K562 (cell line): ENCODE results near the gene AIF1. TPM values are rescaled to one million over a fixed set of nuclear protein-coding genes. Genes with fewer than 3 reads are reported as not detected.

ENCODE experiments used
- ATAC-seq: fragments of 200-7000 bp; cut with Tn5 transposase; 3 replicates; pipeline ENCODE4 v1.9.1; 2020; ENCODE audit warnings: moderate library complexity
- BruUV-seq: library from RNA; stranded (reverse); fragments of 400-500 nt; replicated peaks from 2 replicates; lab custom pipeline; 2021; lab: Mats Ljungman, UMichigan
- CTCF ChIA-PET: fragments of 300-600 bp; formaldehyde crosslinking; extraction: SDS; loops from one replicate; lab custom pipeline; 2021; ENCODE audit warnings: low intra/inter-chr PET ratio; lab: Yijun Ruan, JAX
- POLR2A ChIA-PET: fragments of 300-600, 350-650 bp; sonication (Branson Sonifier 250); formaldehyde crosslinking; extraction: SDS; loops from one replicate; lab custom pipeline; 2021; ENCODE audit warnings: antibody characterized with exemption, inconsistent platforms; lab: Yijun Ruan, JAX
- DNase-seq, 4 experiments: peaks; one replicate each; pipeline versions ENCODE4 v3.0.0 to v3.0.0-alpha.2; 2011 to 2018; ENCODE audit warnings: low spot score in 3 of 4, mixed read lengths in 3 of 4; ENCODE audit errors: extremely low read depth in 1 of 4
- FAIRE-seq: peaks from 2 replicates; lab custom pipeline; 2011; peaks lifted over from hg19 to GRCh38; lab: Jason Lieb, UNC
- H2AFZ ChIP-seq: 2 replicates; pipeline ENCODE4 v1.6.0; 2011; ENCODE audit warnings: low read depth, low read length, control low read depth, inconsistent platforms
- H3K27ac ChIP-seq: fragments of 200-600 bp; 3 replicates; pipeline ENCODE4 v1.8.0; 2011; ENCODE audit warnings: low read depth, mild to moderate bottlenecking, control low read depth, inconsistent platforms, low read length, moderate library complexity, mixed read lengths; ENCODE audit errors: extremely low read depth
- H3K27me3 ChIP-seq, 2 experiments: fragments of 300-600 bp in 1 of 2; 2 replicates in 1 of 2; 3 replicates in 1 of 2; pipeline versions ENCODE4 v1.6.0 to v1.8.0; 2011; ENCODE audit warnings: inconsistent platforms in 2 of 2, low read length in 2 of 2, mild to moderate bottlenecking in 1 of 2, mixed read lengths in 1 of 2, moderate library complexity in 1 of 2; ENCODE audit not compliant: control insufficient read depth in 2 of 2, insufficient read depth in 2 of 2
- H3K36me3 ChIP-seq: fragments of 300-600 bp; 3 replicates; pipeline ENCODE4 v1.8.0; 2011; ENCODE audit warnings: mild to moderate bottlenecking, low read length, inconsistent platforms; ENCODE audit not compliant: control insufficient read depth, insufficient read depth
- H3K4me1 ChIP-seq, 2 experiments: fragments of 200-600 bp in 1 of 2; replicated peaks in 1 of 2; 2 replicates in 1 of 2; 3 replicates in 1 of 2; pipeline versions ENCODE4 v1.5.1 to v1.8.0; 2011; ENCODE audit warnings: inconsistent platforms in 2 of 2, low read length in 2 of 2, mild to moderate bottlenecking in 1 of 2, mixed read lengths in 1 of 2, moderate library complexity in 1 of 2; ENCODE audit not compliant: control insufficient read depth in 2 of 2, insufficient read depth in 2 of 2
- H3K4me2 ChIP-seq: 2 replicates; pipeline ENCODE4 v1.6.1; 2011; ENCODE audit warnings: low read length, control low read depth, inconsistent platforms, mixed read lengths; ENCODE audit not compliant: insufficient read depth
- H3K4me3 ChIP-seq: fragments of 200-600 bp; sonication (generic), shearing (Covaris generic); 2 replicates; pipeline ENCODE4 v1.5.1; 2016; ENCODE audit warnings: control low read depth, inconsistent platforms
- H3K79me2 ChIP-seq: fragments of 200-600 bp; 3 replicates; pipeline ENCODE4 v1.8.0; 2011; ENCODE audit warnings: low read length, inconsistent platforms; ENCODE audit not compliant: control insufficient read depth, insufficient read depth
- H3K9ac ChIP-seq, 2 experiments: 2 replicates each; pipeline versions ENCODE4 v1.6.0 to v1.6.1; 2011; ENCODE audit warnings: low read depth in 2 of 2, low read length in 2 of 2, control low read depth in 1 of 2, inconsistent platforms in 1 of 2, mild to moderate bottlenecking in 1 of 2, mixed read lengths in 1 of 2; ENCODE audit not compliant: insufficient read depth in 1 of 2
- H3K9me1 ChIP-seq: one replicate; pipeline ENCODE4 v1.6.0; 2011; ENCODE audit warnings: inconsistent platforms, mild to moderate bottlenecking, low read length, moderate library complexity; ENCODE audit not compliant: control insufficient read depth, insufficient read depth
- H3K9me3 ChIP-seq: replicated peaks from 2 replicates; pipeline ENCODE4 v1.5.1; 2011; ENCODE audit warnings: low read depth, low read length, inconsistent platforms; ENCODE audit not compliant: control insufficient read depth, insufficient read depth
- H4K20me1 ChIP-seq: replicated peaks from 2 replicates; pipeline ENCODE4 v1.6.1; 2011; ENCODE audit warnings: low read length, inconsistent platforms, mixed read lengths; ENCODE audit not compliant: control insufficient read depth, insufficient read depth
- ARNT ChIP-seq, 2 experiments: fragments of 450-650 bp; IDR thresholded peaks; 2 replicates each; pipeline ENCODE4 v1.6.1; 2016; ENCODE audit warnings: mild to moderate bottlenecking in 1 of 2
- CBX2 ChIP-seq: fragments of 200-600 bp; sonication (generic); IDR thresholded peaks from one replicate; pipeline ENCODE4 v1.6.1; 2012; ENCODE audit warnings: mild to moderate bottlenecking, low read length, inconsistent platforms; ENCODE audit not compliant: insufficient read depth, poor library complexity, severe bottlenecking
- CREB3 ChIP-seq: fragments of 450-650 bp; conservative IDR thresholded peaks from 2 replicates; pipeline ENCODE4 v1.6.1; 2016; ENCODE audit warnings: missing genetic modification characterization, low read depth, mild to moderate bottlenecking, missing compliant biosample characterization, moderate library complexity
- CREB5 ChIP-seq: fragments of 250-450 bp; sonication (Bioruptor Pico); IDR thresholded peaks from 2 replicates; pipeline ENCODE4 v1.5.0; 2020; ENCODE audit warnings: mild to moderate bottlenecking
- CTCF ChIP-seq, 3 experiments: IDR thresholded peaks in 2 of 3; conservative IDR thresholded peaks in 1 of 3; 2 replicates each; pipeline ENCODE4 v1.5.1; 2011 to 2012; ENCODE audit warnings: low read length in 3 of 3, mild to moderate bottlenecking in 3 of 3, control low read depth in 2 of 3, improper control_type of control experiment in 1 of 3, inconsistent platforms in 1 of 3, low read depth in 1 of 3, mixed read lengths in 1 of 3, moderate library complexity in 1 of 3; ENCODE audit not compliant: insufficient read depth in 2 of 3
- KLF10 ChIP-seq: fragments of 250-450 bp; sonication (Bioruptor Pico); IDR thresholded peaks from 2 replicates; pipeline ENCODE4 v1.6.1; 2021; ENCODE audit warnings: matching md5 sums
- LCOR ChIP-seq: sonication (generic); formaldehyde crosslinking; IDR thresholded peaks from 2 replicates; pipeline ENCODE4 v1.8.0; 2022; ENCODE audit warnings: mild to moderate bottlenecking, missing genetic modification reagents
- MTA3 ChIP-seq: fragments of 450-650 bp; formaldehyde crosslinking; IDR thresholded peaks from 2 replicates; pipeline ENCODE4 v1.6.1; 2017; ENCODE audit warnings: mild to moderate bottlenecking, borderline replicate concordance
- SNRNP70 ChIP-seq: fragments of 200-400 bp; formaldehyde crosslinking; optimal IDR thresholded peaks from 2 replicates; pipeline ENCODE3; 2017; ENCODE audit warnings: low read depth, low read length
- SREBF2 ChIP-seq: sonication (generic); formaldehyde crosslinking; IDR thresholded peaks from 2 replicates; pipeline ENCODE4 v1.4.0; 2020; ENCODE audit warnings: mild to moderate bottlenecking, missing genetic modification reagents
- TBP ChIP-seq: optimal IDR thresholded peaks from 2 replicates; pipeline ENCODE3; 2011; ENCODE audit warnings: low read depth, low read length, improper control_type of control experiment
- ZKSCAN8 ChIP-seq: fragments of 200-800 bp; sonication (Bioruptor generic); IDR thresholded peaks from 2 replicates; pipeline ENCODE4 v1.6.1; 2016; ENCODE audit warnings: missing genetic modification characterization, missing compliant biosample characterization
- ZNF232 ChIP-seq: sonication (generic); formaldehyde crosslinking; IDR thresholded peaks from 2 replicates; pipeline ENCODE4 v1.8.0; 2022; ENCODE audit warnings: mild to moderate bottlenecking, missing genetic modification reagents
- ZNF398 ChIP-seq: fragments of 250-450 bp; sonication (Bioruptor Pico); IDR thresholded peaks from 2 replicates; pipeline ENCODE4 v1.8.0; 2021; ENCODE audit warnings: moderate library complexity, mild to moderate bottlenecking, inconsistent platforms
- ZNF408 ChIP-seq: fragments of 250-450 bp; sonication (Bioruptor Pico); IDR thresholded peaks from 2 replicates; pipeline ENCODE4 v1.4.0; 2020; ENCODE audit warnings: low read depth, mild to moderate bottlenecking, moderate library complexity
- WGBS: fragments of 100-300 bp; shearing (Covaris generic); methylation state at CpG from one replicate; pipeline ENCODE4 v1.1.6; 2016; ENCODE audit warnings: low coverage, mixed read lengths; ENCODE audit not compliant: insufficient coverage; ENCODE audit errors: missing lambda C conversion rate; 5-methylcytosine and 5-hydroxymethylcytosine counted together
- in situ Hi-C: fragments of 300-500 bp; cut with MboI; formaldehyde crosslinking; loops from 4 replicates; pipeline ENCODE4 v1.15.0; 2018; ENCODE audit warnings: inconsistent platforms, mixed read lengths
- intact Hi-C: fragments of 100-400 bp; cut with micrococcal nuclease; formaldehyde crosslinking; loops from 2 replicates; pipeline ENCODE4 v1.14.2; 2022
- polyA plus RNA-seq, 8 experiments: library from polyadenylated mRNA; depleted of rRNA in 4 of 8; stranded (reverse) in 5 of 8; unstranded in 3 of 8; fragments of >200 nt; fragmentation: Nextera tagmentation in 2 of 8; fragmentation: Illumina TruSeq in 1 of 8; extraction: Ambion mirVana in 2 of 8; extraction: Trizol in 1 of 8; gene quantifications; 2 replicates each; pipeline versions ENCODE4 v1.2.1 to v1.2.3, GENCODE V29; 2011 to 2014; ENCODE audit warnings: inconsistent platforms in 1 of 8, missing spikeins in 1 of 8
- total RNA-seq, 7 experiments: library from RNA; depleted of rRNA in 6 of 7; stranded (reverse); fragments of >200 nt in 6 of 7; fragmentation: Illumina TruSeq in 2 of 7; extraction: Trizol in 2 of 7; gene quantifications; 2 replicates each; pipeline versions ENCODE4 v1.2.1 to v1.2.3, GENCODE V29; 2011 to 2021; ENCODE audit warnings: low replicate concordance in 1 of 7

Gene AIF1
- total and polyA plus RNA-seq, 9 of the 15 experiments (the other 6 are each of a cell fraction or from before 2014, with no cell fraction given), result 9.4 to 33.4 (median 19.4) TPM

- H3K36me3 ChIP-seq, result peaks cover 64% of the 10 kb centered on the region
- peaks cover 2% of the 10 kb centered on the region for H4K20me1 ChIP-seq
- H3K4me3 ChIP-seq, result peak overlapping the region; percentile 73
- H2AFZ ChIP-seq, result peak overlapping the region; percentile 94
- H3K4me2 ChIP-seq, result peak overlapping the region; percentile 90
- TSS peak; percentile 97 for BruUV-seq
- 7% methylated on average over 37 of the region's 37 CpGs for WGBS
- H3K9me1 ChIP-seq, result no peaks in the 10 kb centered on the region
- no peaks in the 10 kb centered on the region for H3K27me3 ChIP-seq
- FAIRE-seq (peak; percentile 97), ATAC-seq (peak; percentile 83), DNase-seq (peak; percentile 94 to 99 (median 96))
- H3K27ac ChIP-seq, result peak overlapping the region; percentile 98
- H3K9me3 ChIP-seq, result no peaks in the 10 kb centered on the region
- peaks cover 83% of the 10 kb centered on the region for H3K79me2 ChIP-seq
- in situ Hi-C loops (no loop called here), intact Hi-C loops (loop anchor here (1.0 kb wide), 5 partner anchors 7 to 210 kb away; partner anchors contain the start of genes C6orf47 and DDX39B)
- peaks cover 22 to 26% of the 10 kb centered on the region in 2 experiments for H3K4me1 ChIP-seq
- H3K9ac ChIP-seq, result peak overlapping the region; percentile 95 to 97
- POLR2A ChIA-PET, result interaction anchor here (0.5 to 8.5 kb wide), 55 partner anchors 10 to 1723 kb away, joined by 3 to 267 read pairs (median 7); partner anchors contain the start of genes C6orf47, CLIC1, CSNK2B and DDAH2
- CTCF ChIA-PET, result no interaction called here
- TF ChIP-seq TBP, result peak; percentile 78
- TF ChIP-seq ZNF408, result no peak
- TF ChIP-seq SREBF2 (CRISPR knock-in tag), result no peak
- no peak for TF ChIP-seq CBX2
- peak; percentile 2; the same call in 1 of the 2 replicates for TF ChIP-seq LCOR (CRISPR knock-in tag)
- TF ChIP-seq CREB3 (tag), result peak; percentile 91
- TF ChIP-seq ZNF398 (CRISPR knock-in tag), result no peak
- TF ChIP-seq CTCF (IDR thresholded peaks at IDR 0.05 in 2 of 3, conservative IDR thresholded peaks at IDR 0.05 in 1 of 3; ENCODE audit: insufficient read depth in 2 of 3, low read depth in 1 of 3, low read length in 3 of 3), result peak; percentile 43 to 72 (median 54)
- peak; percentile 79 for TF ChIP-seq ZNF232 (CRISPR knock-in tag)
- 0 out of 2 replicates have a peak, but pooled peaks have one; percentile 9 for TF ChIP-seq KLF10
- TF ChIP-seq CREB5 (CRISPR knock-in tag), result no peak
- TF ChIP-seq SNRNP70, result no peak
- TF ChIP-seq MTA3, result peak; percentile 54
- TF ChIP-seq ZKSCAN8, result no peak
- TF ChIP-seq ARNT (IDR thresholded peaks at IDR 0.05), result peak; percentile 95 to 97
Observed at GRCh38 chr6:31652925-31653724, 38.1 kb downstream of the AIF1 start.
